Measurements from ENCODE around the gene DOCK9.
A peak's percentile ranks its signal among the peaks of the same experiment; 100 is the strongest.

Gene DOCK9

DNA sequence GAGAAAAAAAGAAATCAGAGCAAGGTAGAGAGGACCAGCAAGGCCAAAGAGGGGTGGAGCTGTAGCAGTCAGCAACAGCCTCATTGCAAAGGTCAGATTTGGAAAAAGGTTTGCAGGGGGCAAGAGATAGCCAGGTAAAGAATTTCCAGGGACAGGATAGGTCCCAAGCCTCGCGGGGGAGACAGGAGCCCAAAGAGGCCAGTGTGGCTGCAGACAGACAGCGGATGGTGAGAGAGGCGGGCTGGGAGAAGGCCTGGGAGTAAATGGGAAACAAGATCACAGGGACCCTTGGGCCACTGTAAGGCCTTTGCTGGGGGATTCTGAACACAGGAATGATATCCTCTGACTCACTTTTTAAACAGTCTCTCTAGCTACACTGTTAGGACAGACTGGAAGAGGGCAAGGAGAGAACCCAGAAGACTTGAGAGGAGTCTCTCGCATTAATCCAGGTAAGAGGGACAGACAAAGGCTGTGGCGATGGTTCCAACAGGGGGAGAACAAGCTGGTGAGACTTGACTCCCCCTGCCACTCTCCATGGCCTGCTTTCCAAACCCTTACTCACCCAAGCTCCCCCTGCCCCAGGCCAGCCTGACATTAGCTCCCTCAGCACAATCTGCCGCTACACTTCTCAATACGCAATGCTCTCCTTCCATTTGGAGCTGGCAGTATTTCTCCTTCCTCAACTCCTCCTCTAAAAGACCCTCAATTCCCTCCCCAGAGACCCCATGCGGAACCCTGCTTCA is 31.8 kb downstream of the DOCK9 start:
- no peak for DNase-seq

DNA sequence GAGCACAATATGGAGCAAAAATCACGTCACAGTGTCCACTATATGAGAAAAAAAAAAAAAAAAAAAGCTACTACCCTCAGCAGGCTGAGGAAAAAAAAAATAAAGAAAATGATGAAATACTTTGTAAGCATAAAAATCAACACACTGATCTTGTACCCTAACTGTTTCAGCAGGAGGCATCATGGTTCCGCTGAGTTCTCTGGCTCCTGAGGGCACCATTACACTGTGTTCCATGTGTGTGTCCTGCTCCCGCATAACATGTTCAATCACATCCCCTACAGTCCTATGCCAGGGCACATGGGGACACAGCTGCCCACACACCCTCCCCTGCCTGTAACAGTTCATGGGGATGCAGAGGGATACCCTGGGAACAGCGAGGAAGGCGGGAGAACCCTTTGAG is 33.5 kb downstream of the DOCK9 start:
- no peak for DNase-seq

DNA sequence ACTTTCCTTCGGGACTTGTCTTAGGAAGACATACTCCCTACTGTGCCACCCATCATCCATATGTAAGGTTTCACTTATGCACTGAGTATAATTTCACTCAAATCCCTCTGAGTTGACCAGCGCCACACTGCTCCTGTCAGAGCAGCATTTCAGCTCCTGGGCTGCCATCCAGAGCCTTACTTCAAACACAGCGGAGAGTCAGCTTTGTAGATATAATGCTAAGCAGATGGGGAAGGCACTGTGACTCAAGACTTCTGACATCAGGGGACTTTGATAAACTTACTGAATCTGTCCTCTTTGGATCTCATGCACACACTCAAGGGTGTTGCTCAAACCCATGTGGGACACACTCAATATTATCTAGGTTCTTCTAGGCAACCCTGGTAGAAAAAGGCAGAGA is 34.9 kb downstream of the DOCK9 start:
- DNase-seq, result no peak

DNA sequence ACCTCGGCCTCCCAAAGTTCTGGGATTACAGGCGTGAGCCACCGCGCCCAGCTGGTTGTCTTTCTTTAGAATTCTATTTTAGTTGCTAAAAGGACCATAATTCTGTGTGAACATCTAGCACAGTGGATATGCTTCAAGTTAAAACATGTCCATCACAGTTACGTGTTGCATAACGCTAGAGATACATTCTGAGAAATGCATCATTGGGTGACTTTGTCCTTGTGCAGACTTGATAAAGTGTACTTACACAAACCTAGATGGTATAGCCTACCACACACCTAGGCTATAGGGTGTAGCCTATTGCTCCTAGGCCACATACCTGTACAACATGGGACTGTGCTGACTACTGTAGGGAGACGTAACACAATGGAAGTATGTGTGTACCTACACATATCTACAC is 35.4 kb downstream of the DOCK9 start:
- DNase-seq, result no peak

DNA sequence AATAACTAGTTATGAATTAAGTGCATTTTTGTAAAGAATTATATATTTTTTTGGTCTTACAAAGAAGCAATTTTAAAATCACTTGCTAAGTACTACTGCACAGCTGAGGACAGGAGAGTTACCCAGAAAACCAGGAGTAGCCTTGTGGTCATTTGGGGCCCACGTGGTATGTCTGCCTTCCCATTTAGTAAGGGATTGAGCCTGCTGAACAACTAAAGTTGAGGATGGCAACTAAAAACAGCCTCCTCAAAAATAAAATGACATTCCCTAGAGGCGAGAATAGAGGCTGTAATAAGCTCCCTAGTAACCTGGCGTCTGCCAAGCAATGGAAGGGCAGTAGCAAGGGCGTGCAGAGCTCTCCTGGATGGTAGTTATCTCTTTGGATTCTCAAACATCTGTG is 36.3 kb downstream of the DOCK9 start:
- no peak for DNase-seq

DNA sequence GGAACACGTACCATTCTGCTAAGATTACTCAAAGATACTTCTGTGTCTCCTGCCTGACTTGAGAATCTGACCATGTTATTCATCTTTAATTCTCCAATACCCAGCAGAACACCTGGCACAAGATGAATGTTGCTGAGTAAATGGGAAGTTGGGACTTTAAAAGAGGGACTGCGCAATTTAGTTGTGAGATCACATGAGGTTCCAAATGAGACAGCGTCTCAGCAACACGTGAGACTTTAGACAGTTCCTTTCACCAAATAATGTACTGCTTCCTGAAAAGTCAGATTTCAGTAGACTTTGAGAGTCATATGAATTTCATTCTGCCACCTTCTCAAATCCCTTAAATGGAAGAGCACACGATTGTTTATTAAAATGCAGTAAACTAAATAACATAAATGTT is 36.7 kb downstream of the DOCK9 start:
- DNase-seq, result no peak

DNA sequence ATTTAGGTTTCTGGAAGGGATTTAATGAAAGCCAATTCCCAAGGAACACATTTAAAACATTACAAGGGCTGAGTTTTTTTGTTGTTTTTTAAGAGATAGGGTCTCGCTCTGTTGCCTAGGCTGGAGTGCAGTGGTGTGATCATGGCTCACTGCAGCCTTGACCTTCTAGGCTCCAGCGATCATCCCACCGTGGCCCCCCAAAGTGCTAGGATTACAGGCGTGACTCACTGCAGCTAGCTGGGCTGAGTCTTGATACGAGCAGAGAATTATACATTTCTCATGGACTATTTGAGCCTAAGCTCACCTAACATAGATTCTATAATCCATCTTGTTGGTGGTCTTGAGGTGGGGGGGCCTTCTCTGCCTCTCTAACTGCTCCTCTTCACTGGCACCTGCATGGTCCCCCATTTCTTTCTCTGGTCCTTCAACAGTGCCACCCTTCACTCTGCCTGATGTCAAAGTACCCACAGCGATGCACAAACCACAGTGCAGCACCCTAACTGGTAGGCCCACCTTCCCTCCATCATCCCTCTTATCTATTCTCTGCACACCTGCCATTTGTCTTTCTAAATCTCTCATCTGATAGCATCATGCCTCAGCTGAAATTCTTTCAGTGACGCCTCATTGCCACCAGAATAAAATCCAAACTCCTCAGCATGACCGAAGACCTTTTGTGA is 37.4 kb downstream of the DOCK9 start:
- no peak for DNase-seq

DNA sequence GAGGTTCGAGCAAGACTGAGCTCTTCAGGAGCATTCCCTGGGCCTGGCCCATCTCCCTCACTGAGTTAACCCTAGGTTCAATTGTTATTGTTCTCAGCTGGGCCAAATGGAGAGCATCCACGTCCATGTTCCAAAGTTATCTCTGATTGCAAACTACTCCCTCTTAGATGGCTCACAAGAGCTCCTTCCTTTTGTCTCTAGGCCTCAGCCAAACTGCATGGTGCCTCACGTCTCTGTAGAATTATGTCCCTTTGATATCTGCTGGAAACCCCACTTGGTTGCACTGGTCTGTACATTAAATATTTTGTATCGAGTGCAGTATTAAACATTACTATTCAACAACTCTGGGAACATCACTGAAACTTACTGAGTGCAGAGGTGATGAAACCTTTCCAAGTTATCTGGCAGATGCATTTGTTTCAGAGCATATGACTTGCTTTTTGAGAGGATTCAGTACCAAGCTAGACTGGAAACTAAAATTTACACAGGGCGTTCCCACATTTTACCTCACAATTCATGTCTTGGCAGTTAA is 38.1 kb downstream of the DOCK9 start:
- DNase-seq, result no peak

DNA sequence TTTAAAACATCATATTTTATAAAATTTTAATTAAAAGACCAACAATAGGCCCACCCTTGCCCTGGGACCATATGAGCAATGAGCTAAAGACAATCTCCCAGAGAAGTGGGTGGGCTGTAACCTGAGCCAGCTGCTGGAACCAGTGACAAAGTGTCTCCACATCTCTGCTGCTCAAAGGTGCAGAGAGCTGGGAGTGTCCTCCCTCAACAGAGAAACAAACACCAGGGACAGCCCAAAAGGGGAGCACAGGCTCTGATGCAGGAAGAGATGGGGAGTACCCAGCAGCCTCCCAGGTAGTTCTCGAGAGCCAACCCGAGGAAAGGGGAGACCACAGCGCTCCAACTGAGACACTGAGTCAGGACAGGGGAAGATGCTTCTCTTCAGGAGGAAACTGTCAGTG is 39.1 kb downstream of the DOCK9 start:
- no peak for DNase-seq

DNA sequence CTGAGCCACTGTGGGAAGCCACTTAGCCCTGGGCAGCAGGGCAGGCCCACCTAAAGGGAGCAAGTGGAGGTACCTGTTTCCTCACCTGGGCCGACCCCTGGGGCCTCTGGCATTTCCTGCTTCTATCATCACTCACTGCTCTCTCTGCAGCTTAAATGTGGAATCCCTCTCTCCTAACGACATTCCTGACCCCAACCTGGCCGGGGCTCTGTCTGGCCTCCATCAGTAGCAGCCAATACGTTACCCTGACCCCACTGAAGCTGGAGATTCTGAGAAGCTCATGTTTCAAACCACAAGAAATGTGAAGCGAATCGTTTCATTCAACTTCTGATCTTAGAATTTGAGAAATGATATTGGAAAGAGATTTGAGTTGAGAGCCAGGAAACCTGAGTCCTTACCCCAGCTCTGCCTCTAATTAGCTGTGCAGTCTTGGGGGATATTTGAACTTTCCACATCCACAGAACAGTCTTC is 39.9 kb downstream of the DOCK9 start:
- DNase-seq, result no peak

DNA sequence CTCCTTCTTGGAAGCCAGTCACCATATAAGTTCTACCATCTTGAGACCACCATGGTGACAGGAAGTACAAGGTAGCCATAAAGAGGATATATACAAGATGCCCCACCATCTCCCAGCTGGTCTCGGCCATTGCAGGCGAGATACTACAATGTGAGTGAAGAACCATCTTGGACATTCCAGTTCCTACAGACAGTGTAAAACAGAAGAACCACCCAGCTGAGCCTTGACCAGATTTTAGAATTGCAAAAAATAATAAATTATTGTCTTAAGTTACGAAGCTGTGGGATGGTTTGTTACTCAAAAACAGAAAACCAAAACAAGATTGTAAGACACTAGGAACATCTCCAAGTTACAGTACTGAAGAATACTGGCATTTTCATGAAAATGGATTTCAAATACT is 43.6 kb downstream of the DOCK9 start:
- no peak for DNase-seq

DNA sequence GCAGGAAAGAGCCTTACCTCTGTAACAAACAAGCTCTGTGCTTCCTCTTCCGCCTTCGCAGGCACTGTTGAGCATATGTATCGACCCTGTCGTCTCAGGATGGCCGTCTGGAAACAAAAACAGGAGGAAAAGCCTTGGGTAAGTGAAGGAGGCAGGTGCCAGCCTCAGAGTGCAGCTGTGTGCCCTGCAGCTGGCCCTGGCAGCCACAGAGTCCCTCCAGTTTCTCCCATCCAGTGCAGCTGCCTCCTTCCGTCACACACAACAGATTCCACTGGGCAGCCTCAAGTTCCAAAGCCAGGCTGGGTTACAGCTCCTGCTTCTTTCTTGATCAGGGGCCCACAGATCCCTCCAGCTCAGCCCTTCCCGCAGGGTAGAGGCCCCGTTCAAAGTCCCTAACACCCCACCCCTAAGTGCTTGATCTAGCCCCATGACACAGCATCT is 47.7 kb downstream of the DOCK9 start:
- DNase-seq, result no peak

DNA sequence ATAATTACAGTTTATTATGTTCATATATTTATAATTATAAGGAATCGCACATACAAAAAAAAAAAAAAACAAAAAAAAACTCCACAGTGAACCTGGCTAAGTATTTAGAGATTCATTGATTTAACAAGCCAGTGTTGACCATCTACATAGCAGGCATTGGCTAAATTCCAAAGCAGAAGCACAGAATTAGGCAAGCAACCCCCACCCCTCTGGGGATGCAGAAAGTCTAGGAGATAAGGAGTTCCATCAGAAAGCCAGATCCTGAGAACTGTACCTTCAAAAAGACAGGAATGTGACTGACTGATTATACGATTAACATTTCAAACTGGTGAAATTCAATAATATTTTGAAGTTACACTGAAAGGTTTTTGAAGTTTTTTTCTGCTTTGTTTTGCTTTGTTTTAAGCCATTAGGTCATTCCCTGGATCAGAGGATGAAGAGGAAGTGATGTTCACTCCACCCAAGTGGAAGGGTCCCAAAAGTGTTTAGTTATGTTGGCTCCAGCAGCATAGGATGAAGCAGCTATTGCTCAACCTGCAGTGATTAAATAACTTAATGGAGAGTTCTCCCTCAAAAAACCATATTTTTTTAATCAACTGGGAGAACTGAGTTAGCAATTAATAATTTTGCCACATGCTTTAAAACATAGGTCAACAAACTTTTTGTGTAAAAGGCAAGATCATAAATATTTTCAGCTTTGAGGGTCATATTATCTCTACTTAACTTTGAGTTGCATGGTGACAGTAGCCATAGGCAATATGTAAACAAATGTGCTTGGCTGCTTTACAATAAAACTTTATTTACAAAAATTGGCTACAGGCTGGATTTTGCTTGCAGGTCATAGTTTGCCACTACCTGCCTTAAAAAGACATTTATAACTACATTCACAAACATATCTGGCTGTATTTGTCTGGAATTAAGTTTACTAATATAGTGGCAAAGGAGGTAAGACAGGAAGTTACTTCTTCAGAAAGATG is 49.6 kb downstream of the DOCK9 start:
- no peak for DNase-seq

DNA sequence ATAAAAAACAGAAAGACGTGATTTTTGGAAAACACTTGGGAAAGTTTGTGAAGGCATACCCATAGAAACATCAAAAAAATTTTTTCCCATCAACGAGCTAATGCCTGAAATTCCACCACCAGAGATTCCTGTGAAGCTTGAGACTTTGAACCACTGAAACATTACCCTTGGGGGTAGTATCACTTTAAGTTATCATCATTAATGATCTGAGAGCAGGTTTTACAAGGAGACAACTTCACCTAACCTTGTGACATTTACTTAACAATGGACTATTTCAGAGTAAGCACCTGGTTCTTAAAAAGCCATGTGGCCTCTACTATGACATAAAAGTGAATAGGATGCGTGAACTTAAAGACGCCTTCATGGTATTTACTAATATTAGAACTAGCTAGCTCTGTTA is 51.9 kb downstream of the DOCK9 start:
- DNase-seq, result no peak

DNA sequence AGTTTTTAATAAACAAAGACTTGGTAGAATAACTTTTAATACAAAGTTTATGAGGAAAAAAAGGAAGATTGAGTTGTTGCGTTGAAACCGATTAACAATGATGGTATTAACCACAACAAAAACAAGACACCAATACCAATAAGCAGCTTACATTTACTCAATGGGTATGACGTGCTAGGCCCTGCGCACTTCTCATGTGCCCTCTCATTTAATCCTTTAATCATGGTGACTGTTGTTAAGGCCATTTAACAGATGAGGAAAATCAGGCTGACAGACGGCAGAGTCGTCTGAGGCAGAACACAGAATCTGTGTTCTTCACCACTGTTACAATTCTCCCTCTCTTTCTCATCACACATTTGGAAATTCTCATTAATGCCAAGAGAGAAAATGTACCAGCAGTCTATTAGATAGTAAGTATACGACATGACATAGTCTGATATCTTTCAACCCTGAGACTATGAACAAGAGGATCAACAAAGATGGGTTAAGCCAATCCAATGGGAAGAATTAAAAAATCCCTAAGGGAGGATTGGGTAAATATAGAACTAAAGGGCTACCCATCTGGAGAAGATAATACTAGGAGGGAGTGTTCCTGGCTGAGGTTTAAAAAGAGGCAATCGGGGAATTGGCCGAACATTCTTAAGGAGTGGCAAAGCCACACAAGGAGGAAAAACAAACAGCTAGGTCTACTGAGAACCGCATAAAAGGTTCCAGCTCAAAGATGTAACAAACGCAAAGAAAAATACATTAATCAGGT is 54.0 kb downstream of the DOCK9 start:
- DNase-seq, result no peak

DNA sequence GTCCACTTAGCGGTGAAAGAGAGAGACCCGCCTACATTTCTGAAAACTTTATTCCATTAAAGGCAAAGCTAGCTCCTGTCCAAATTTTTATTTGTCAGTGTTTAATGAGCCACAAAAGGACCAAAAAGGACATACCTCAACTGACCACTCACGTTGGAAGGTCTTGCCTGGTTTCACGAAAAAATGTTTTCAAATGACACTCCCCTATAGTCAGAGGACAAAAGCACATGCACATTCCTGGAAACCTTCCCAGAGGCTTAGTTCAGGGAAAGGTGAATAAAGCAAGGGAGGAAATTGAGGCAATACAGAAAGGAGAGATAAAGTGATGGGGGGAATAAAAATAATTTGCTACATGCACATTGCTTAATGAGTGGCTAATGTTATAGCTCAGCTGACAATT is 55.6 kb downstream of the DOCK9 start:
- no peak for DNase-seq

DNA sequence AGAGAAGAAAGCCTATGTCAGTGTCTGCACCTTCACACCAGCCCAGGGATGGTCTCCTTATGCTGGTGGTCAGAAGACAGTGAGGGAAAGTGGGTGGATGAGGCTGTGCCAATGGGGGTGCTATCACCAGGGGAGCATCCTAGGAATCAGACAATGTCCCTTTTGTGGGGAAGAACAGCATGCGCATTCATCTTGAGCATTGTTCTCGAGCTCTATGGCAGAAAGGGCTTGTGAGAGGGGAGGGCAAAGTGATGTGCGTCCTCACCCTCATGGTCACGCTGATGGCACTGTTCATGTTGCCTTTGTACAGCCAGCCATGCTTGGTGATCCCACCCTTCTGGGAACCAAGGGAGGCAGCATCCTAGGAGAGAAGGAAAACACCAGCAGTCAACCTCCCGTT is 56.1 kb downstream of the DOCK9 start:
- no peak for DNase-seq

DNA sequence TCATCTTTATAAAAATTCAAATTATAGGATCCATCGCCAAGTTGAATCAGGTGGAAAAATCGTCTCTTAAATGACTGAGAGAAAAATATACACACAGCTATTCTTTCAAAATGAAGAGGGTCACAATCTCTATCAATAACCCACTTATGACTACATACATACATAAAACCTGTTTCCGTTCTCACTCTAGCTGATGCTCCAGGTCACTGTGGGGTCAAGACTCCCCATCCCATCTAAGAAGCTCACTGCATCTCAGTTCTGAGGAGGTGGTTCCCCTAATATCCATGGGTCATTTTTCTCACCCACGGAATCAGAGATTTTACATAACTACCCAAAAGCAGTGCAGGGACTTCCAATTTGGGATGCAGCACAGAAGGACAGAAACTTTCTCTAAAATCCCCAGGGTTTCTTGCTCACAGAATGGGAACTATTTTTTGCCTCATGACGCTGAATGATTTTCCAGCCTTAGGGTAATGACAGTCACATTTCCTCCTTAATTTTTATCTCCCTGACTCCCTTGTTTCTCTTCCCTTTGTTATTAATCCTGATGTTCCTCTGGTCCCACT is 56.8 kb downstream of the DOCK9 start:
- DNase-seq, result no peak

DNA sequence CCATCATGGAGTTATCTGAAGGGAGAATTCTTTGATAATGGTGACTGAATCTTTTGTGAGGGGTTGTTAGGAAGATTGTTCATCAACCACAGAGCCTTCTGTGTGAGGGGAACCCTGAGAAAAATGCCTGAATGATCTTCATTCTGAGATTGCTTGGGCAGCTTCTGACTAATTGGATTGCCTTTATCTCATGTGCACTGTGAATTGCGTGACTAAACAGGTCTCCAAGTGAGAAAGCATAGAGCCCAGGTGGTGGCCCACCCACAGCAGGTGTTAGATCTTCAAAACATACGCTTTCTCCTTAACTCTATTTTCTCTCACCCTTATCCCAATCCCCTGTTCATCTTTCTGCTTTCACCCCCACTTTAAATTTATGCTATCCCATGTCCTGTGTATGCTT is 58.3 kb downstream of the DOCK9 start:
- peak; percentile 23 for DNase-seq

DNA sequence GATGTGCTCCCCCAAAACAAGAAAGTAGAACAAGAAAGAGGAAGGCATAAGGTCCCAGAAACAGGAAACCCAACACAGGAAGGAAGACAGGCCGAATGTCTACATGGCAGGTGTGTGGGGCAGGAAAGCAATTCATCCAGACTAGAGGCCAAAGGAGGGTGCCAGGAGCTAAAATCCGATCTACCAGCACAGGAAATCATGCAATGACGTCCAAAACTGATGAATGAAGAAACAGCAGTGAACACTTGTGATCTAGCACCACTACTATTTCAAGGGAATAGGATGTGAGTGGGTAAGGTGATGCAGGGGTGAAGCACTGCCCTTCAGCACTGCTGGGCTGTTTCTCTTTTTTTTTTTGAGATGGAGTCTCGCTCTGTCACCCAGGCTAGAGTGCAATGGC is 59.1 kb downstream of the DOCK9 start:
- DNase-seq, result no peak

DNA sequence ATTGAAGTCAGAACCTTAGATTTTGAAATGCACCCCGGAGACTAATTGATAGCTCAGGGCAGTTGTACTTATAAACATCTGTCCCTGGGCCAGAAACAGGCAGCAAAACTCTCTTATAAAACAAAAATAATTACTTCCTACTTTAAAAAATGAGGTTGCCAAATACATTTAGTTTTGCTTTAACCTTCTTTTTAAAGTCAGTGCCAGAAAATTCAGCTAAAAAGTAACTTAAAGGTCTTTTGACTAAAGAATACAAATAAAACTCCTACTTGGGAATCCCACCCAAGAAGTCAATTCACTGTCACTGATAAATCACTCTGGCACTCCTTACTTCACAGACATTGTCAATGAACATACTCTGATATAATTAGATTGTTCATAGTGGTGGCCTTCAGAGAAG is 60.7 kb downstream of the DOCK9 start:
- no peak for DNase-seq

DNA sequence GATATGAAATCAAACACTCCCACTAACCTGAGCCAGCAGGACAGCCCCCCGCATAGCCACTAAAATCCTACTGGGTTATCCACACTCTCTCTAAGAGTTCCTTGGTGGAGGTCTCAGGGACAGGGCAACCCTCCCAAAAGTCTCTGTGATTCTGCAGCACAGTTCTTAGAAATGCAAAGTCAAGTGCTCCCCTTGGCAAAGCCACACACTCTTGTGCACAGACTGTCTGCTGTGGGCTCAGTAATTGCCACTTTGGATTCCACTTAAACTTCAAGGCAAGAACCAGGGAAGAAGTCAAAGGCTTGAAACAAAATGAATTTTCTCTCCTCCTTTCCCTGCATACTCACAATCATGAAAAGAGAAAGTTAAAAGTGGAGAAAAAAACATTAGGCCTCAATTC is 61.5 kb downstream of the DOCK9 start:
- DNase-seq, result no peak
